Pulmonary artery endothelial cell (primary cell): ENCODE data around the gene UNC93B1. TPM values are rescaled to one million over a fixed set of nuclear protein-coding genes. Genes with fewer than 3 reads are reported as not detected.

ENCODE experiments used
- DNase-seq: peaks from one replicate; pipeline ENCODE4 v3.0.0-alpha.2; 2011; ENCODE audit warnings: low read depth, low spot score
- total RNA-seq: library from RNA; depleted of rRNA; stranded (reverse); fragments of >200 nt; gene quantifications from 2 replicates; pipeline ENCODE4 v1.2.3, GENCODE V29; 2014

UNC93B1 gene
- 14.7 and 16.0 TPM in 2 replicates for total RNA-seq

- DNase-seq, result no peak
Observed at GRCh38 chr11:68003846-68004550, at the start of gene UNC93B1. Gene UNC93B1, minus strand, starts transcription at chr11:68004097. Its CDS starts 54 bp downstream, at chr11:68004043.

- DNase-seq, result no peak
Observed at GRCh38 chr11:68053117-68053516, 49.2 kb upstream of the UNC93B1 start.

GRCh38 chr11:68052137-68052873, 48.4 kb upstream of the UNC93B1 start:
- DNase-seq, result no peak

DNA sequence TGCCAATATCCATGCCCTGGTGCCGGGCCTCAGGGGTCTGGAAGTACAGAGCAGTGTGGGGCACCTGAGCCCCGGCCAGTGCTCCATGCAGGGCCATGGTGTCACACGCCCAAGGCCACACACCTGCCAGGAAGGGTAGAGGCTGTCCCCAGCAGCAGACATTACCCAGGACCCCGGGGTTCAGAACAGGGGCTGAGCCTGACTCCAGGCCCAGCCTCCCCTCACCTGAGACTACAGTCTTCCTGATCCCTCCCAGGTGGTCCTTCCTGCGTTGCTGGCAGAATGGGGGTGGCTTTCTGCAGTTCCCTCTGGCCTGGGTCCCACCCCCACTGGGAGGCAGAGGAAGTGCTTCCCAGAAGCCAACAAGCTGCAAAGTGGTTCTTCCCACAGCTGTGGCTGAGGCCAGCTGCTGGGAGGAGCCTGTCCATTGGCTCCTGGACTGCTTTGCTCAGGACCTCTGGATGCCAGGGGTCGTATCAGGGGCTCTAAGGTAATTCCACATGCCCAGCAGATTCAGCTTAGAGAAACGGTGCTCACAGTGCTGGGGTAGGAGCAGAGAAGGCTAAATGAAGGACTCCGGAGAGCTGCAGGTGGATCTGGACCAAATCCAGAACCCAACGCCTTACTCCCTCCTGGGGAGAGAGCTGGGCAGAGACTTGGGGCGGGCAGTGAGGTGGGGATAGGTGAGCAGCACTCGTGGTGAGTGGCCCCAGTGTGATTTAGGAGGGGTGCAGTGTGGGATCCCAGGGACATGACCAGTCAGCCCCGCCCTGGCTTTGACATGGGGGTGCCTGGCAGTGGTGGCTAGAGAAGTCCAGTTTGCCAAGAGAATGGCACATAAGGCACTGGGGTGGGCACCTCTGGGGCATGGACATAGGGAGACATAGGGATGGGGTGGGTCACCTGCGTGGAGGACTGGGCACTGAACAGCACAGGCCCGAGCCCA, 47.6 kb upstream of the UNC93B1 start:
- DNase-seq, result no peak

- no peak for DNase-seq
Observed at GRCh38 chr11:68050371-68050841, 46.5 kb upstream of the UNC93B1 start.

- DNase-seq, result no peak
Observed at GRCh38 chr11:68049509-68050370, 45.8 kb upstream of the UNC93B1 start.

- DNase-seq, result no peak
Observed at GRCh38 chr11:68048681-68049508, 45.0 kb upstream of the UNC93B1 start.

DNA sequence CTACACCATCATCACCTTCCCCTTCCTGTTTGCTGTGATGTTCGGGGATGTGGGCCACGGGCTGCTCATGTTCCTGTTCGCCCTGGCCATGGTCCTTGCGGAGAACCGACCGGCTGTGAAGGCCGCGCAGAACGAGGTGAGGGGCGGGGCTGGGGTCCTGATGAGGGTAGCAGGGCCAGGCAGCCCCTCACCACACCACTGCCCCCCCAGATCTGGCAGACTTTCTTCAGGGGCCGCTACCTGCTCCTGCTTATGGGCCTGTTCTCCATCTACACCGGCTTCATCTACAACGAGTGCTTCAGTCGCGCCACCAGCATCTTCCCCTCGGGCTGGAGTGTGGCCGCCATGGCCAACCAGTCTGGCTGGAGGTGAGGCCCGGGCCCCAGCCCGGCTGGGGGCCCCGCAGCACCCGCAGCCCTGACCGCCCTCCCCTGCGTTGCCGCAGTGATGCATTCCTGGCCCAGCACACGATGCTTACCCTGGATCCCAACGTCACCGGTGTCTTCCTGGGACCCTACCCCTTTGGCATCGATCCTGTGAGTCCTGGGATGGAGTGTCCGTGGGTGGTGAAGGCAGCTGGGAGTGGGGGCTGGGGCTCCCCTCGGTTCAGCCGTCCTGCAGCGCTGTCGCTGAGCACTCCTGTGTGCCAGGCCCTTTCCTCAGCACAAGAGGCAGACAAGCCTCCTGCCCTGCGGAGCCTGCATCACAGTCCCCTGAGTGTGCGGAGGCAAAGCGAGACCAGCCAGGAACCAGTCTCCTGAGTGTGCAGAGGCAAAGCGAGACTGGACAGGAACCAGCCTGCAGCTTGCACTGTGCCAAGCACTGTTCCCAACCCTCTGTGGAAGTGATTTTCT, 43.8 kb upstream of the UNC93B1 start:
- DNase-seq, result no peak

DNA sequence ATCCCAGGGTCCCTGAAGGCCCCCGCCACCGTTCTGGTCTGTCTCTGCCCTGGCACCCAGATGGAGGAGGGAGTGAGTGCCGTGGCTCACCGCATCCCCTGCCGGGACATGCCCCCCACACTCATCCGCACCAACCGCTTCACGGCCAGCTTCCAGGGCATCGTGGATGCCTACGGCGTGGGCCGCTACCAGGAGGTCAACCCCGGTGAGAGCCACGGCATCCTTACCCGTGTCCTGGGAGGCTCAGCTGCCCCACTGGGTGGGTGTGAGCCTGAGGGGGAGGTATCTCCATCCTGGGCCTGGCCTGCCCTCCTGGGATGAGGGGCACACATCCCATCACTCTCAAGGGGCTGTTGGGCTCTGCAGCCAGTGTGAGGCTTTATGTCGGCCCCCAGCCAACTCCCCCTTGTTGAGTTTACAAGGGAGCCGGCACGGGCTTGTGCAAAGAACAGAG, 41.0 kb upstream of the UNC93B1 start:
- no peak for DNase-seq

- DNase-seq, result no peak
Observed at GRCh38 chr11:68044145-68044813, 40.4 kb upstream of the UNC93B1 start.

- DNase-seq, result no peak
Observed at GRCh38 chr11:68043349-68044144, 39.6 kb upstream of the UNC93B1 start.

DNA sequence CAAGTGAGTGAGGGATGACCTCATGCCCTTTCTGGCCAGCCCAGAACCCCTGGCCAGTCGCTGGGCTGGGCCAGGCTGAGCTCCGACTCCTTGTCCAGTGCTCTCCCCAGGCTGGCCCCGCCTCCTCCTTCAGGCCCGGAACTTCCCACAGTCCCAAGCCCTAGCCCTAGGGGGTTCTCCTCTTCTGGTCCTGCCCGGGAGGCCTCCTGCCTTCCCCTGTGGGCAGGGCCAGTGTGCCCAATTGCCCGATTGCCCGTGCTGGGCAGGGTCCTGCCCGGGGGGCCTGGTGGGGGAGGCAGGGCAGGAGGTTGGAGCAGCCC, 39.1 kb upstream of the UNC93B1 start:
- no peak for DNase-seq

DNA sequence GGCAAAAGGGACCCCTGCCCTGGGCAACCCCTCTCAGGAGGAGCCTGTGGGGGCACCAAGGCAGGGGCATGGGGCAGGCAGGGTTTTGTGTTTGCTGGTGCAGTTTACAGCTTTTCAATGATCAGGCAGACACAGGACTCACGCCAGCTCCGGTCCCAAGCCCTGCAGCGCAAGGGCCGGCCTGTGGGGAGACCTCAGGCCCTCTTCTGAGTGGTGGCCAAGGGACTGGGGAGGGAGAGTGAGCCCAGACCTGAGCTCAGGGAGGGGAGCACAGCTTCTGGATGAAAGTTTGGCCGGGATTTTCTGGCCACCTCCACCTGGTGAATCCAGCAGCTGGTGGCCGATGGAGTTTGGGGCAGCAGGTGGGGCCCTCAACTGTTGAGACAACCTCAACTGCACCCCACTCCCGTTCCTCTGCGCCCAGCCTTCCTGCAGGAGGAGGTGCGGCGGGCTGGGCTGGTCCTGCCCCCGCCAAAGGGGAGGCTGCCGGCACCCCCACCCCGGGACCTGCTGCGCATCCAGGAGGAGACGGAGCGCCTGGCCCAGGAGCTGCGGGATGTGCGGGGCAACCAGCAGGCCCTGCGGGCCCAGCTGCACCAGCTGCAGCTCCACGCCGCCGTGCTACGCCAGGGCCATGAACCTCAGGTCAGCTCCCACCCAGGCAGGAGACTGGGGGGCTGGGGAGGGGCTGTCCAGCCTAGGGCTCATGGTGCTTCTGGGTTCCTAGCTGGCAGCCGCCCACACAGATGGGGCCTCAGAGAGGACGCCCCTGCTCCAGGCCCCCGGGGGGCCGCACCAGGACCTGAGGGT, 38.5 kb upstream of the UNC93B1 start:
- no peak for DNase-seq

DNA sequence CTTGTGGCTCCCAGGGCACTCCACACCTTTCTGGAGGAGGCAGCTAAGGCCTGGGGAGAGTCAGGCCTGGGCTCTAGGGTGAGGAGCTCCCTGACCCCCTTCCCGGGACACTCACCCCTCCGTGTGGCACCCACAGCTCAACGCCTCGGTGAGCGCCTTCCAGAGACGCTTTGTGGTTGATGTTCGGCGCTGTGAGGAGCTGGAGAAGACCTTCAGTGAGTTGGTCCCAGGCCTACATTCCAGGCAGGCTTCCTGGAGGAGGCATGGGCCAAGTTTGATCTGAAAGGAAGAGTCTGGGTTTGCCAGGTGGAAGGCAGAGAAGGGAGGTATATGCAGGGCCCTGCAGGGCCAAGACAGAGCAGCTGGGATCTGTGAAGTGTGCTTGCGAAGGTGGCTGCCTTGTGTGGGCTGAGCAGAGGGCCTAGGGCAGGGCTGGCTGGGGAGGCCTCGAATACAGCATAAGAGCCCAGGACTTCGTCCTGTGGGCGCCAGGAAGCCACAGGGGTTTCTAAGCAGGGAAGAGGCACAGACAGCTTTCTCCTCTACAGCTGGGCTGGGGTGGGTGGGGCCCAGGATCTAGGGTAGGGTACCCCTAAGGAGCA, 37.8 kb upstream of the UNC93B1 start:
- no peak for DNase-seq

DNA sequence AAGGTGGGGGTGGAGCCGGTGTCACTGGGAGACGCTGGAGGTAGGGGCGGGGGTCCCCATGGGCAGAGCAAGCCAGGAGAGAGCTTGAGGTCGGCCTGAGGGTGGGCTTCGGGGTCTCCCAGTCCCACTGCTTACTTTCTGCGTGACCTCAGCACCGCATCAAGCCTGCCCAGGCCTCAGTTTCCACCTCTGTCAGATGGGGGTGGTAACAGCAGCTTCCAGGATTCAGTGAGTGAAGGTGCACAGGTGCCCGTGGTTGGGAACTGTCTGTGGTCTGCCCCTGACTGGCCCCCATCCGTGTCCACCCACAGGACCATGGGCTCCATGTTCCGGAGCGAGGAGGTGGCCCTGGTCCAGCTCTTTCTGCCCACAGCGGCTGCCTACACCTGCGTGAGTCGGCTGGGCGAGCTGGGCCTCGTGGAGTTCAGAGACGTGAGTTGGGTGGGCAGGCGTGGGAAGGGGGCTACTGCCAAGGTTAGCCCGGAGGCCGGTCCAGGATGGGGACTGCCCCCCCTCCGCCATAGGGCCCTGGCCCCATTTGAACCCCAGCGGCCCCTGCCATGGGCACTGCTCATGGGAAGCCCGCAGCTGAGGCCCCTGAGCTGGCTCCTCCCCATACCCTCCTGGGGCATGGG, 37.2 kb upstream of the UNC93B1 start:
- DNase-seq, result no peak
